ENCODE data around the gene ZNF185.

ZNF185 gene

DNA sequence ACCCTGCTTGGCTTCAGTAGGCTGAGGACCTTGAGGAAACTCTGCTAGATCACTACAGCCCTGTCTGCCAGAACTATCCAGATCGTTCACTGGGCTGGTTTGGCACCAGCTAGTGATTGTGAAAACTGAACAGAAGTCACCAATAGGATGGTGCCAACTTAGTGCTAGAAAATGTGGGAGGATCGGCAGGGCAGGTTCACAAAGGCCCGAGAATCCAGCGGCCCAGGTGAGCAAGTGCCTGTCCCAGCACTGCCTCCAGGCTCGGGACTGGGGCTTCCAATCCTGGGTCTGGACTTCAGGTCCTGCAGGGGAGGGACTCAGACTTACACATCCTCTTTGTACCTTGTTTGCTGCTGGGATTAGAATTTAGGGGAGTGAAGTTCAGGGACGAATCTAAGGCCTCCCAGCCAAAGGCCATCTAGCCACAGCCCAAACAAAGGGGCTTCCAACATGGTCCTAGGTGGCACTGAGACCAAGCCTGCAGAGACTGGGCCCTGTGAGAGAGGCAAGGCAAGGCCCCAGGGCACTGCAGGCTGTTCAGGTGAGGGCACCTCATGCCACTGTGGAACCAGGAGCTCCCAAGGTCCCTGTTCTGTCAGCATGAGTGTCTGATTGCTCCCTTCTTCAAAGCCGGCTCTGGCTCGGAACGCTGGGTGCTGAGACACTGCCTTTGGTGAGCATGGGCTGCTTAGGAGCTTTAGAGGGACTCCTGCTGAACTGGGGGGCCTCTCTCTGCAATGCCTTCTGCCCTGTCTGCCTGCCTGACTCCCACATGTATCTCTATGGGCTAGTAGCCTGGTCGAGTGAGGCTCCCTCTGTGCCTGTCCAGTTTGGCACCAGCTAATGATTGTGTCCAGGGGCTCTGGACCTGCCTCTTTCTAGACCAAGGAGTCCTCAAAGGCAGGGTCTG is 20.7 kb upstream of the ZNF185 start:
- no peaks in the 10 kb centered on the region for H3K27me3 ChIP-seq
- H3K4me1 ChIP-seq = no peaks in the 10 kb centered on the region
- TF ChIP-seq CTCF (IDR thresholded peaks at IDR 0.05; ENCODE audit: low read depth, low read length) = no peak
- DNase-seq = no peak
- H3K36me3 ChIP-seq = no peaks in the 10 kb centered on the region
- no peaks in the 10 kb centered on the region for H3K9me3 ChIP-seq
- H3K4me3 ChIP-seq (ENCODE audit: low read depth, low read length) = no peak overlapping the region

DNA sequence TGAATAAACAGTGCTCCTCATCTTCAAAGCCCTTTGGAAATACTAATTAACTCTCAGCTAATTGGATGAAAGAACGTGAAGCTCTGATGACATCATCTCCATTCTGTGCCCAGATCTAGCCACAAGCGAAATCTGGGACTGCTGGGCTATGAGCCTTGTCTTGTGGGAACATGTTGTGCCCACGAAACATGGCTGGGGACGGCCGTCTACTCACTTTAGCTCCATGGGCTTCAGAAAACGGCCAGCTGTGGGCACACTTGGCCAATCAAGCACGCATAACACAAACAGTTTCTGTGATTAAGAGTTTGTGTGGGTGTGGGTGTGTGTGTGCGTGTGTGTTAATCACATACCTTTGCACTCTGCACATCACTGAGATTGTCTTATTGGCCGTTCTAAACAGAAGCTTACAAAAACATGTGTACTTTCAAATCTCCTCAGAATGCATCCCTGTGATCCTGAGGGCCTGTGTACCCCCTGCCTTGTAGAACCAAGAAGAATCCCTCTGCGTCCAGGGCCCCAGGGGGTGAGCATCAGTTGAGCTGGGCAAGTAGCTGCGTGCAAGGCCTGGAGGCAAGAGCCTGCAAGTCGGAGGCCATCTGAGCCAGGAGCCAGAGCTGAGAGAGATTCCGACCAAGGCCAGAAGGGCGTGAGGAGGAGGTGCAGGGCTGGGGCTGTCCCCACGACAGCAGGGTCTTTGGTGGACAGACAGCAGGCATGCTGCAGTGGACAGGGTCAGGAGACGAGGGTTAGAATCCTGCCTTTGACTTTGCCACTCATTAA is 18.7 kb upstream of the ZNF185 start:
- TF ChIP-seq CTCF (IDR thresholded peaks at IDR 0.05; ENCODE audit: low read depth, low read length) = no peak
- Histone ChIP-seq H3K36me3 (no peaks in the 10 kb centered on the region), H3K4me1 (no peaks in the 10 kb centered on the region), H3K27me3 (no peaks in the 10 kb centered on the region), H3K9me3 (no peaks in the 10 kb centered on the region), H3K4me3 (ENCODE audit: low read depth, low read length) (no peak overlapping the region)
- no peak for DNase-seq

- Histone ChIP-seq H3K9me3 (no peaks in the 10 kb centered on the region), H3K4me3 (ENCODE audit: low read depth, low read length) (no peak overlapping the region), H3K36me3 (no peaks in the 10 kb centered on the region), H3K27me3 (no peaks in the 10 kb centered on the region), H3K4me1 (no peaks in the 10 kb centered on the region)
- DNase-seq = no peak
- TF ChIP-seq CTCF (IDR thresholded peaks at IDR 0.05; ENCODE audit: low read depth, low read length) = no peak
These were observed 16.6 kb upstream of the ZNF185 start for GRCh38 chrX:152881289-152881688.

- Histone ChIP-seq H3K36me3 (no peaks in the 10 kb centered on the region), H3K9me3 (no peaks in the 10 kb centered on the region), H3K4me3 (ENCODE audit: low read depth, low read length) (no peak overlapping the region), H3K27me3 (no peaks in the 10 kb centered on the region), H3K4me1 (no peaks in the 10 kb centered on the region)
- no peak for DNase-seq
- TF ChIP-seq CTCF (IDR thresholded peaks at IDR 0.05; ENCODE audit: low read depth, low read length) = no peak
These were observed 13.7 kb upstream of the ZNF185 start for GRCh38 chrX:152884171-152884570.

DNA sequence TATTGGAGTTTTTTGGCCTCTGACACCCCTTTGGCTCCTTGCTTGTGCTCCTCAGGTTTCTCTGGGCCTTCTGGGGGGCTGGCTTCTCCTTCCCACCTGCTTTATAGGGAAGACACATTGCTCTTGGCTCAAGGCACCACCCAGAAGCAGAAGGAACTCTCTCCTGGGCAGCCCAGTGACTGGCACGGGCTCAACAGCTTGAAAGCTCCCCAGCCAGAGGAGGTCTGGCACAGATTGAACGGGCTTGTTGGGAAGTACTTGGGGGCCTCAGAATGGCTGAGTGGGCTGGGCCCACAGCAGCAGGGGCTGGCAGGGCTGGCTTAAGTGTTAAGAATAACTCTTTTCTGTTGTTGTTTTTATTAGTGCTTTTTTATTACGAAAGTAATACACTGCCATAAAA is 11.2 kb upstream of the ZNF185 start:
- no peak overlapping the region for H3K4me3 ChIP-seq (ENCODE audit: low read depth, low read length)
- TF ChIP-seq CTCF (IDR thresholded peaks at IDR 0.05; ENCODE audit: low read depth, low read length) = no peak
- H3K4me1 ChIP-seq = no peaks in the 10 kb centered on the region
- H3K36me3 ChIP-seq = no peaks in the 10 kb centered on the region
- no peaks in the 10 kb centered on the region for H3K9me3 ChIP-seq
- no peak for DNase-seq
- no peaks in the 10 kb centered on the region for H3K27me3 ChIP-seq

- DNase-seq = no peak
- TF ChIP-seq CTCF (IDR thresholded peaks at IDR 0.05; ENCODE audit: low read depth, low read length) = no peak
- Histone ChIP-seq H3K4me1 (no peaks in the 10 kb centered on the region), H3K4me3 (ENCODE audit: low read depth, low read length) (no peak overlapping the region), H3K9me3 (no peaks in the 10 kb centered on the region), H3K27me3 (no peaks in the 10 kb centered on the region), H3K36me3 (no peaks in the 10 kb centered on the region)
These were observed 5.4 kb upstream of the ZNF185 start for GRCh38 chrX:152892499-152892898.
